SU-DHL-6 (cell line): Measurements from ENCODE around the gene RFC3.

Experiments used
- H2AFZ ChIP-seq: fragments of 200-600 bp; sonication (generic); 2 replicates; pipeline ENCODE4 v1.6.1; 2014; ENCODE audit warnings: low read depth, mild to moderate bottlenecking, moderate library complexity, mixed read lengths, antibody characterized with exemption, low read length; ENCODE audit not compliant: severe bottlenecking
- H3F3A ChIP-seq: fragments of 200-600 bp; shearing (Covaris generic); 2 replicates; pipeline ENCODE4 v1.6.0; 2016; ENCODE audit warnings: antibody characterized with exemption, mild to moderate bottlenecking; ENCODE audit not compliant: insufficient read depth
- H3K27ac ChIP-seq: fragments of 200-600 bp; sonication (generic); 2 replicates; pipeline ENCODE4 v1.5.1; 2016; ENCODE audit warnings: low read depth, mild to moderate bottlenecking, low read length, moderate library complexity, mixed read lengths
- H3K27me3 ChIP-seq: fragments of 200-600 bp; sonication (generic), shearing (Covaris generic); 2 replicates; pipeline ENCODE4 v1.6.0; 2014; ENCODE audit warnings: mild to moderate bottlenecking, low read length
- H3K36me3 ChIP-seq: fragments of 200-600 bp; sonication (generic); 2 replicates; pipeline ENCODE4 v1.6.1; 2014; ENCODE audit warnings: mild to moderate bottlenecking, low read length, mixed read lengths
- H3K4me2 ChIP-seq: fragments of 300-600, 200-600 bp; shearing (Covaris generic), sonication (generic); 2 replicates; pipeline ENCODE4 v1.6.0; 2014; ENCODE audit warnings: low read length, low read depth, mild to moderate bottlenecking; ENCODE audit not compliant: poor library complexity, severe bottlenecking
- H3K4me3 ChIP-seq: fragments of 200-600 bp; sonication (generic); 2 replicates; pipeline ENCODE4 v1.5.1; 2014; ENCODE audit warnings: antibody characterized with exemption, low read length, mild to moderate bottlenecking, mixed read lengths; ENCODE audit not compliant: insufficient read depth, poor library complexity, severe bottlenecking
- H3K79me2 ChIP-seq: fragments of 200-600 bp; sonication (generic); 2 replicates; pipeline ENCODE4 v1.6.1; 2014; ENCODE audit warnings: mild to moderate bottlenecking, low read length, moderate library complexity; ENCODE audit not compliant: insufficient read depth
- H3K9ac ChIP-seq: fragments of 200-600 bp; sonication (generic); 2 replicates; pipeline ENCODE4 v1.7.0; 2014; ENCODE audit warnings: mild to moderate bottlenecking, low read length
- H3K9me2 ChIP-seq: fragments of 200-600 bp; sonication (generic); replicated peaks from 2 replicates; pipeline ENCODE4 v1.6.1; 2014; ENCODE audit warnings: low read length; ENCODE audit not compliant: insufficient read depth
- H3K9me3 ChIP-seq: fragments of 200-600 bp; sonication (generic); 2 replicates; pipeline ENCODE4 v1.6.1; 2014; ENCODE audit warnings: low read length, mixed read lengths; ENCODE audit not compliant: insufficient read depth
- H4K20me1 ChIP-seq: fragments of 200-600 bp; sonication (generic); 2 replicates; pipeline ENCODE4 v1.6.1; 2014; ENCODE audit warnings: low read depth, mild to moderate bottlenecking, antibody characterized with exemption, low read length, moderate library complexity, mixed read lengths
- CTCF ChIP-seq: fragments of 200-600 bp; sonication (generic); IDR thresholded peaks from one replicate; pipeline ENCODE4 v1.5.1; 2017; ENCODE audit warnings: antibody characterized with exemption, mild to moderate bottlenecking, low read length, moderate library complexity; ENCODE audit not compliant: insufficient read depth, poor library complexity, severe bottlenecking
- EZH2phosphoT487 ChIP-seq: fragments of 200-600 bp; sonication (generic), shearing (Covaris generic); conservative IDR thresholded peaks from 2 replicates; pipeline ENCODE4 v1.6.1; 2018; ENCODE audit warnings: mild to moderate bottlenecking, antibody characterized with exemption, low read length, moderate library complexity, mixed read lengths

RFC3 gene, protein sequence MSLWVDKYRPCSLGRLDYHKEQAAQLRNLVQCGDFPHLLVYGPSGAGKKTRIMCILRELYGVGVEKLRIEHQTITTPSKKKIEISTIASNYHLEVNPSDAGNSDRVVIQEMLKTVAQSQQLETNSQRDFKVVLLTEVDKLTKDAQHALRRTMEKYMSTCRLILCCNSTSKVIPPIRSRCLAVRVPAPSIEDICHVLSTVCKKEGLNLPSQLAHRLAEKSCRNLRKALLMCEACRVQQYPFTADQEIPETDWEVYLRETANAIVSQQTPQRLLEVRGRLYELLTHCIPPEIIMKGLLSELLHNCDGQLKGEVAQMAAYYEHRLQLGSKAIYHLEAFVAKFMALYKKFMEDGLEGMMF

DNA sequence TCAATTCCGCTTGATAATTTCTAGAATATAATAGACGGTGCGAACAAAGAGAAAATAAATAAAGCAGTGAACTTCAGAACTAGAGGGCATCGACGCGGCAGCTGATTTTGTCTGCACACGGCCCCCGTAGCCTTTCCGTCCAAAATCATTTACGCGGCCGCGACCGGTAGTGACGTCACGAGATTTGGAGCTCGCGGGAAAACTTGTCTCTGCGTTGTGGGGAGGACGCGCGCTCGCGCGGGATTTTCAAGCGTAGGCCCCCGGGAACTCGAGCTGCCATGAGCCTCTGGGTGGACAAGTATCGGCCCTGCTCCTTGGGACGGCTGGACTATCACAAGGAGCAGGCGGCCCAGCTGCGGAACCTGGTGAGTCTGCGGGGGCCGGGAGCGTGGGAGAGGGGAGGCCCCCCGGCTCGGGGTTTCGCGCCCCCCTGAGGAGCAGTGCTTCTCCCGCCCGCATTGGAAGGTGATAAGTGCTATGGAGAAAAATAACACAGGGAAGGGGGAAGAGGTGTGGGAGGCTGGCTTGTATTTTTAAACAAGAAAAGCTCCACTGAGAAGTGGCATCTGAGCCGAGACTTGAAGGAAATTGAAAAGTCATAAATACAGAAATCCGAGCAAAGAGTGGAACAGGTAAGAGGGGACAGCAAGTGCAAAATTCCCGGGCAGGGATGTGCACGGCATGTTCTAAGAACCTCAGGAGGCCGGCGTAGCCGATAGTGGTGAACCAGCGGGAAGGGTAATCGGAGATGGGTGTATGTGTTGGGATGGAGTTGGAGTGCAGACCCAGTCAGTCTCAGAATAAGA lies at the start of gene RFC3:
Gene RFC3 (plus strand): TSS at position 249 of the 806 bp plus-strand sequence. CDS start 30 bp downstream, at position 279.
- peak within 1 kb of the TSS; percentile 95 for H3K9ac ChIP-seq
- peaks cover 52% of the 10 kb centered on the region for H3K79me2 ChIP-seq
- TF ChIP-seq EZH2phosphoT487: no peak
- peak; percentile 32 for TF ChIP-seq CTCF
- H3K4me3 ChIP-seq: peak within 1 kb of the TSS; percentile 99
- peaks cover 17% of the 10 kb centered on the region; the same call in 1 of the 2 replicates for H3F3A ChIP-seq
- H2AFZ ChIP-seq: peak within 1 kb of the TSS; percentile 74
- no peaks in the 10 kb centered on the region for H3K27me3 ChIP-seq
- peaks cover 38% of the 10 kb centered on the region for H3K36me3 ChIP-seq
- H4K20me1 ChIP-seq: peaks cover 29% of the 10 kb centered on the region
- H3K4me2 ChIP-seq: peak within 1 kb of the TSS; percentile 94
- H3K9me2 ChIP-seq: no peaks in the 10 kb centered on the region
- H3K9me3 ChIP-seq: no peaks in the 10 kb centered on the region
- H3K27ac ChIP-seq: peak within 1 kb of the TSS; percentile 78

- Histone ChIP-seq H3K27me3 (no peaks in the 10 kb centered on the region), H3K4me2 (peak overlapping the region; percentile 26), H3F3A (peaks cover 4% of the 10 kb centered on the region; the same call in 1 of the 2 replicates), H3K9me2 (no peaks in the 10 kb centered on the region), H3K36me3 (no peaks in the 10 kb centered on the region), H3K27ac (no peak overlapping the region), H3K4me3 (no peak overlapping the region), H3K79me2 (no peaks in the 10 kb centered on the region), H3K9me3 (no peaks in the 10 kb centered on the region), H4K20me1 (no peaks in the 10 kb centered on the region), H3K9ac (no peak overlapping the region), H2AFZ (no peak overlapping the region)
- TF ChIP-seq CTCF: no peak
- no peak for TF ChIP-seq EZH2phosphoT487
Measured at GRCh38 chr13:33771296-33771695, 46.7 kb upstream of the RFC3 start.

DNA sequence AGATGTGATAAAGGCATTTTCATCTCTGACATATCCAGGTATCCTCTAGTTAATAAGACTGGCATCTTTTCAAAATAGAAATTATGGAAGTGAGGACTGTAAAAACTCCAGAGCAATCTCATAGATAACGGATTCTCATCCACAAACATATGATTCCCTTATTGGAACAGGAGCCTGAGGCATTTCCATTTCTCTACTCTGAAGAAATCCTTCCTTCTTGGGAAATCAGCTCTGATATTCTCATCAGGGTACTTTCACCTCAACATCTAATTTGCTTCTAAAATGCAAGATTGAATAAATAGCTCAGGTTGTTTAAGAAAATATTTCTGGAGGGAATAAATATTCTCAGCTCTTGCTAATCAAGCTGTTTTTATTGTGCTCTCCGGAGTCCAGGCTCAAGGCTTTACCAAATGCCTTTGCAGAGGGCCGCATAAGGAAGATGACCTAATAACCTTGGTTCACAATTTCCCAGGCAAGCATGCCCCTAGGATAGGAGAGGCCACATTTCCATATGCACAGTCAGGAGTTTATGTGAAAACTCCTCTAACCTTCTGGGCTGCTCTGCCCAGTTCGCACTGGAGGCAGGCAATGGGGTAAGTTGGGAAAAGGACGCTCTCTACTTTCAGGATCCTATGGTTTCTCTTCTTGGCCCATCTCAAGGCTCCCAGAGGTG lies 44.0 kb upstream of the RFC3 start:
- H3K9ac ChIP-seq: no peak overlapping the region
- no peaks in the 10 kb centered on the region for H3K9me3 ChIP-seq
- no peaks in the 10 kb centered on the region for H3K27me3 ChIP-seq
- H3K4me3 ChIP-seq: no peak overlapping the region
- H3K79me2 ChIP-seq: no peaks in the 10 kb centered on the region
- H3K36me3 ChIP-seq: no peaks in the 10 kb centered on the region
- H3K9me2 ChIP-seq: no peaks in the 10 kb centered on the region
- H4K20me1 ChIP-seq: no peaks in the 10 kb centered on the region
- H3K27ac ChIP-seq: no peak overlapping the region
- H3K4me2 ChIP-seq: no peak overlapping the region
- peaks cover 4% of the 10 kb centered on the region; the same call in 1 of the 2 replicates for H3F3A ChIP-seq
- TF ChIP-seq CTCF (no peak), EZH2phosphoT487 (no peak)
- no peak overlapping the region for H2AFZ ChIP-seq
